ENCODE measurements around the gene CALML3.

- TF ChIP-seq, protein P1, sequence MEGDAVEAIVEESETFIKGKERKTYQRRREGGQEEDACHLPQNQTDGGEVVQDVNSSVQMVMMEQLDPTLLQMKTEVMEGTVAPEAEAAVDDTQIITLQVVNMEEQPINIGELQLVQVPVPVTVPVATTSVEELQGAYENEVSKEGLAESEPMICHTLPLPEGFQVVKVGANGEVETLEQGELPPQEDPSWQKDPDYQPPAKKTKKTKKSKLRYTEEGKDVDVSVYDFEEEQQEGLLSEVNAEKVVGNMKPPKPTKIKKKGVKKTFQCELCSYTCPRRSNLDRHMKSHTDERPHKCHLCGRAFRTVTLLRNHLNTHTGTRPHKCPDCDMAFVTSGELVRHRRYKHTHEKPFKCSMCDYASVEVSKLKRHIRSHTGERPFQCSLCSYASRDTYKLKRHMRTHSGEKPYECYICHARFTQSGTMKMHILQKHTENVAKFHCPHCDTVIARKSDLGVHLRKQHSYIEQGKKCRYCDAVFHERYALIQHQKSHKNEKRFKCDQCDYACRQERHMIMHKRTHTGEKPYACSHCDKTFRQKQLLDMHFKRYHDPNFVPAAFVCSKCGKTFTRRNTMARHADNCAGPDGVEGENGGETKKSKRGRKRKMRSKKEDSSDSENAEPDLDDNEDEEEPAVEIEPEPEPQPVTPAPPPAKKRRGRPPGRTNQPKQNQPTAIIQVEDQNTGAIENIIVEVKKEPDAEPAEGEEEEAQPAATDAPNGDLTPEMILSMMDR (IDR thresholded peaks at IDR 0.05; ENCODE audit: low read depth, low read length), result no peak
- no peak for TF ChIP-seq EZH2phosphoT487 (IDR thresholded peaks at IDR 0.05; ENCODE audit: low read depth)
Observed at GRCh38 chr10:5530846-5531557, 6.2 kb downstream of the CALML3 start.

Measured in OCI-LY3 (cell line).